DOHH2 (cell line): ENCODE data around the gene NEK7.

Experiments
- H3F3A ChIP-seq: fragments of 200-600 bp; sonication (generic), shearing (Covaris generic); 2 replicates; pipeline ENCODE4 v1.6.0; 2016; ENCODE audit warnings: antibody characterized with exemption, mild to moderate bottlenecking; ENCODE audit not compliant: control insufficient read depth, insufficient read depth
- H3K27ac ChIP-seq: fragments of 200-600 bp; sonication (generic); 2 replicates; pipeline ENCODE4 v1.5.1; 2014; ENCODE audit warnings: low read depth, mild to moderate bottlenecking, low read length, moderate library complexity
- H3K27me3 ChIP-seq: fragments of 200-600 bp; sonication (generic); 2 replicates; pipeline ENCODE4 v1.6.1; 2014; ENCODE audit warnings: mild to moderate bottlenecking, low read length, mixed read lengths; ENCODE audit not compliant: control insufficient read depth
- H3K36me3 ChIP-seq: fragments of 200-600 bp; sonication (generic); 2 replicates; pipeline ENCODE4 v1.6.1; 2014; ENCODE audit warnings: mild to moderate bottlenecking, low read length, moderate library complexity, mixed read lengths; ENCODE audit not compliant: control insufficient read depth
- H3K4me1 ChIP-seq: fragments of 200-600 bp; sonication (generic); 2 replicates; pipeline ENCODE4 v1.6.1; 2014; ENCODE audit warnings: mild to moderate bottlenecking, low read length, mixed read lengths; ENCODE audit not compliant: control insufficient read depth
- H3K4me2 ChIP-seq: fragments of 200-600 bp; sonication (generic); 2 replicates; pipeline ENCODE4 v1.6.0; 2014; ENCODE audit warnings: mild to moderate bottlenecking, low read length, moderate library complexity
- H3K4me3 ChIP-seq: fragments of 200-600 bp; sonication (generic); 2 replicates; pipeline ENCODE4 v1.5.1; 2014; ENCODE audit warnings: mild to moderate bottlenecking, low read length, mixed read lengths
- H3K79me2 ChIP-seq: fragments of 200-600 bp; sonication (generic); 2 replicates; pipeline ENCODE4 v1.6.1; 2014; ENCODE audit warnings: mild to moderate bottlenecking, low read length, mixed read lengths; ENCODE audit not compliant: control insufficient read depth
- H3K9me2 ChIP-seq: fragments of 200-600 bp; sonication (generic); replicated peaks from 2 replicates; pipeline ENCODE4 v1.6.1; 2014; ENCODE audit warnings: mild to moderate bottlenecking, low read length, mixed read lengths; ENCODE audit not compliant: control insufficient read depth
- H3K9me3 ChIP-seq: fragments of 200-600 bp; sonication (generic); 2 replicates; pipeline ENCODE4 v1.6.1; 2014; ENCODE audit warnings: antibody characterized with exemption, low read length, mixed read lengths; ENCODE audit not compliant: control insufficient read depth, insufficient read depth
- H4K20me1 ChIP-seq: fragments of 200-600 bp; sonication (generic); 2 replicates; pipeline ENCODE4 v1.6.0; 2014; ENCODE audit warnings: low read depth, mild to moderate bottlenecking, antibody characterized with exemption, low read length, moderate library complexity; ENCODE audit not compliant: control insufficient read depth, insufficient read depth
- CTCF ChIP-seq: fragments of 200-600 bp; sonication (generic); IDR thresholded peaks from one replicate; pipeline ENCODE4 v1.5.1; 2014; ENCODE audit warnings: antibody characterized with exemption, mild to moderate bottlenecking, low read depth, low read length; ENCODE audit not compliant: poor library complexity, severe bottlenecking
- EZH2phosphoT487 ChIP-seq: fragments of 200-600 bp; sonication (generic); IDR thresholded peaks from 2 replicates; pipeline ENCODE4 v1.6.1; 2017; ENCODE audit warnings: borderline replicate concordance, mild to moderate bottlenecking, antibody characterized with exemption, low read length, moderate library complexity, mixed read lengths

The NEK7 gene

DNA sequence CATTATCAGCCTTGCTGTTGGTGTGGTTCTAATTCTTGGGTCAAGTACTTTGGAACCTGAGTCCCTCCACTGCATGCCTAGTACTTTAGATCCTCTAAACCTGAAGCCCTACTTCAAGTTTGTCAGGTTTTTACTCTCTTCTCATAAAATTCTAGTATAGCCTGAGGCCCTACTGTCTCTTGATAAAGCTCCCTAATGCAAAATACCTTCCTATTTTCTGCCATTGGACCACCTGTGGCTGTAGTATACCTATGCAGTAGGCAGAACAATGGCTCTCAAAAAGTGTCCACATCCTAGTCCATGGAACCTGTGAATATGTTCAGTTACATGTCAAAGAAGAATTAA is 47.5 kb upstream of the NEK7 start:
- H3K4me3 ChIP-seq, result no peak overlapping the region
- no peaks in the 10 kb centered on the region for H3K36me3 ChIP-seq
- H3K9me3 ChIP-seq, result no peaks in the 10 kb centered on the region
- H3K27ac ChIP-seq, result no peak overlapping the region
- no peaks in the 10 kb centered on the region for H3F3A ChIP-seq
- H3K4me2 ChIP-seq, result no peak overlapping the region
- H3K9me2 ChIP-seq, result no peaks in the 10 kb centered on the region
- H3K79me2 ChIP-seq, result no peaks in the 10 kb centered on the region
- H4K20me1 ChIP-seq, result no peaks in the 10 kb centered on the region
- TF ChIP-seq EZH2phosphoT487 (no peak), CTCF (no peak)
- no peaks in the 10 kb centered on the region for H3K27me3 ChIP-seq
- no peaks in the 10 kb centered on the region for H3K4me1 ChIP-seq

DNA sequence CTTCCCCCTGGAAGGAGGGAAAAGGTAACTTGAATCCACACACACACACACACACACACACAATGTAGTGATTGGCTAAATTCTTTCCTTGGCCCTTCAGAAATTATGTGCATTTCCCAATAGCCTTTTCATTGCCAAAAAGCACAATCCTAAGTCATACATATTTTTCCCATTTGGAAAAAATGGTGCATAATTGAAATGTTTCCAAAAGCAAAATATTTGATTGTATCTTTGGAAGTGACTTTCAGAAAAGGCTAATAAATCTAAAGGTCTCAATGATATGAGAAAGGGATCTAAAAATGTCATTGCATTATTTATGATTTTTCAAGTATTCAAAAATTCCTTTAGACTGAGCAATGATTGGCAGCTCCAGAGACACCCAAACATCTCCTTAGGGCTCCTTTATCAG is 43.5 kb upstream of the NEK7 start:
- TF ChIP-seq EZH2phosphoT487, result no peak
- no peak for TF ChIP-seq CTCF
- no peaks in the 10 kb centered on the region for H3K9me2 ChIP-seq
- H3K27me3 ChIP-seq, result no peaks in the 10 kb centered on the region
- no peak overlapping the region for H3K4me3 ChIP-seq
- no peaks in the 10 kb centered on the region for H3F3A ChIP-seq
- no peak overlapping the region for H3K4me2 ChIP-seq
- H3K9me3 ChIP-seq, result no peaks in the 10 kb centered on the region
- no peak overlapping the region for H3K27ac ChIP-seq
- no peaks in the 10 kb centered on the region for H4K20me1 ChIP-seq
- H3K79me2 ChIP-seq, result no peaks in the 10 kb centered on the region
- H3K4me1 ChIP-seq, result no peaks in the 10 kb centered on the region
- H3K36me3 ChIP-seq, result no peaks in the 10 kb centered on the region

DNA sequence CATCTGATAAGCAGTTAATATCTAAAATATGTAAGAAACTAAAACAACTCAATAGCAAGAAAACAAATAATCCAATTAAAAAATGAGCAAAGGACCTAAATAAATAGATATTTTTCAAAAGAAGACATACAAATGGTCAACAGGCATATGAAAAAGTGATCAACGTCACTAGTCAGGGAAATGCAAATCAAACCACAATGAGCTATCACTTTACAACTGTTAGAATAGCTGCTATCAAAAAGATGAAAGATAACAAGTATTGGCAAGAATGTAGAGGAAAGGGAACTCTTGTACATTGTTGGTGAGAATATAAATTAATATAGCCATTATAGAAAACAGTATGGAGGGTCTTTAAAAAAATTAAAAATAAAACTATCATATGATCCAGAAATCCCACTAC is 40.7 kb upstream of the NEK7 start:
- Histone ChIP-seq H3K36me3 (no peaks in the 10 kb centered on the region), H3K27ac (no peak overlapping the region), H3F3A (no peaks in the 10 kb centered on the region), H3K79me2 (no peaks in the 10 kb centered on the region), H4K20me1 (no peaks in the 10 kb centered on the region), H3K27me3 (no peaks in the 10 kb centered on the region), H3K4me1 (no peaks in the 10 kb centered on the region), H3K4me2 (no peak overlapping the region), H3K9me2 (no peaks in the 10 kb centered on the region), H3K4me3 (no peak overlapping the region), H3K9me3 (no peaks in the 10 kb centered on the region)
- TF ChIP-seq CTCF, result no peak
- no peak for TF ChIP-seq EZH2phosphoT487

DNA sequence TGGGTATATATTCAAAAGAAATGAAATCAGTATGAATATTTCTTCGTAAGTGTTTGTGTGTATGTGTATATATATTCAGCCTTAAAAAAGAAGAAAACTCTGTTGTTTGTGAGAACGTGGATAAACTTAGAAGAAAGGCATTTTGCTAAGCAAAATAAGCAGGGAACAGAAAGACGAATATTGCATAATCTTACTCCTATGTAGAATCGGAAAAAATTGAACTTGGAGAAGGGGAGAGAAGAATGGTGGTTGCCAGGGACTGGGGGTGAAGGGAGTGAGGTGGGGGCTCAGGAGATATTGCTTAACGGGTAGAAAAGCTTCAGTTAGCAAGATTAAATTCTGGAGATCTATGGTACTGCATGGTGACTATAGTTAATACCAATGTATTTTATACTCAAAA is 40.3 kb upstream of the NEK7 start:
- Histone ChIP-seq H3F3A (no peaks in the 10 kb centered on the region), H3K9me3 (no peaks in the 10 kb centered on the region), H4K20me1 (no peaks in the 10 kb centered on the region), H3K27ac (no peak overlapping the region), H3K79me2 (no peaks in the 10 kb centered on the region), H3K4me1 (no peaks in the 10 kb centered on the region), H3K36me3 (no peaks in the 10 kb centered on the region), H3K4me2 (no peak overlapping the region), H3K4me3 (no peak overlapping the region), H3K9me2 (no peaks in the 10 kb centered on the region), H3K27me3 (no peaks in the 10 kb centered on the region)
- no peak for TF ChIP-seq CTCF
- no peak for TF ChIP-seq EZH2phosphoT487
